HepG2 (cell line): ENCODE data around the gene RARG.

Experiments used
- DR1 ChIP-seq: sonication (generic); formaldehyde crosslinking; IDR thresholded peaks from 2 replicates; pipeline ENCODE4 v1.8.0; 2021; ENCODE audit warnings: mild to moderate bottlenecking, missing genetic modification reagents, inconsistent platforms
- HNRNPK ChIP-seq: fragments of 200-400 bp; formaldehyde crosslinking; IDR thresholded peaks from 2 replicates; pipeline ENCODE4 v1.6.1; 2018; ENCODE audit warnings: low read length, low read depth, moderate library complexity, mild to moderate bottlenecking; ENCODE audit not compliant: poor library complexity, severe bottlenecking
- MYNN ChIP-seq: sonication (generic); formaldehyde crosslinking; IDR thresholded peaks from 2 replicates; pipeline ENCODE4 v1.4.0; 2020; ENCODE audit warnings: mild to moderate bottlenecking, low read depth, missing genetic modification reagents
- POLR2A ChIP-seq, 2 experiments: IDR thresholded peaks; 2 replicates each; pipeline ENCODE4 v1.6.1; 2011; ENCODE audit warnings: low read depth in 2 of 2, low read length in 2 of 2, mild to moderate bottlenecking in 1 of 2, moderate library complexity in 1 of 2; ENCODE audit not compliant: insufficient read depth in 1 of 2
- SKIL ChIP-seq: sonication (generic); formaldehyde crosslinking; IDR thresholded peaks from 2 replicates; pipeline ENCODE4 v1.8.0; 2022; ENCODE audit warnings: missing genetic modification reagents, mild to moderate bottlenecking, moderate library complexity, borderline replicate concordance
- TBL1XR1 ChIP-seq: fragments of 150-350 bp; IDR thresholded peaks from 2 replicates; pipeline ENCODE4 v1.6.1; 2014; ENCODE audit warnings: borderline replicate concordance, low read length; ENCODE audit not compliant: partially characterized antibody
- ZFP36 ChIP-seq: fragments of 150-350 bp; IDR thresholded peaks from 2 replicates; pipeline ENCODE4 v1.6.1; 2018; ENCODE audit warnings: borderline replicate concordance, low read length, low read depth; ENCODE audit not compliant: partially characterized antibody
- ZNF205 ChIP-seq: IDR thresholded peaks from 2 replicates; pipeline ENCODE4 v1.6.1; 2018; ENCODE audit warnings: missing biosample characterization, missing genetic modification reagents
- ZNF3 ChIP-seq: IDR thresholded peaks from 2 replicates; pipeline ENCODE4 v1.7.0; 2017; ENCODE audit warnings: inconsistent platforms
- TF ChIP-seq, protein P1 (sequence below): sonication (generic); formaldehyde crosslinking; IDR thresholded peaks from 2 replicates; pipeline ENCODE4 v1.4.0; 2020; ENCODE audit warnings: missing genetic modification reagents, borderline replicate concordance

DNA sequence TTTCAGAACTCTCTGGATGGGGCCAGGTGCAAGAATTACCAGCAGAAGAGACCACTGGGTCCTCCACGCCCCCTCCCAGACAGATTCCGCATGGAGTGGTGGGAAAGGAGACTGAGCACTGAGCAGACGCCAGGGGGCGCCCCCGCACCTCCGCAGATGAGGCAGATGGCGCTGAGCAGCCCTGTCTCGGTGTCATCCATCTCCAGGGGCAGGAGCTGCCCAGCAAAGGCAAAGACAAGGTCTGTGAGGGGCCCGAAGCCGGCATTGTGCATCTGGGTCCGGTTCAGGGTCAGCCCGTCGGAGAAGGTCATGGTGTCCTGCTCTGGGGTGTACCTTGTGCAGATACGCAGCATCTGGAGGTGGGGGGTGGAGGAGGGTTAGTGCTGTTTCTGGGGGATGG lies 18.7 kb downstream of the RARG start:
- TF ChIP-seq, protein P1, sequence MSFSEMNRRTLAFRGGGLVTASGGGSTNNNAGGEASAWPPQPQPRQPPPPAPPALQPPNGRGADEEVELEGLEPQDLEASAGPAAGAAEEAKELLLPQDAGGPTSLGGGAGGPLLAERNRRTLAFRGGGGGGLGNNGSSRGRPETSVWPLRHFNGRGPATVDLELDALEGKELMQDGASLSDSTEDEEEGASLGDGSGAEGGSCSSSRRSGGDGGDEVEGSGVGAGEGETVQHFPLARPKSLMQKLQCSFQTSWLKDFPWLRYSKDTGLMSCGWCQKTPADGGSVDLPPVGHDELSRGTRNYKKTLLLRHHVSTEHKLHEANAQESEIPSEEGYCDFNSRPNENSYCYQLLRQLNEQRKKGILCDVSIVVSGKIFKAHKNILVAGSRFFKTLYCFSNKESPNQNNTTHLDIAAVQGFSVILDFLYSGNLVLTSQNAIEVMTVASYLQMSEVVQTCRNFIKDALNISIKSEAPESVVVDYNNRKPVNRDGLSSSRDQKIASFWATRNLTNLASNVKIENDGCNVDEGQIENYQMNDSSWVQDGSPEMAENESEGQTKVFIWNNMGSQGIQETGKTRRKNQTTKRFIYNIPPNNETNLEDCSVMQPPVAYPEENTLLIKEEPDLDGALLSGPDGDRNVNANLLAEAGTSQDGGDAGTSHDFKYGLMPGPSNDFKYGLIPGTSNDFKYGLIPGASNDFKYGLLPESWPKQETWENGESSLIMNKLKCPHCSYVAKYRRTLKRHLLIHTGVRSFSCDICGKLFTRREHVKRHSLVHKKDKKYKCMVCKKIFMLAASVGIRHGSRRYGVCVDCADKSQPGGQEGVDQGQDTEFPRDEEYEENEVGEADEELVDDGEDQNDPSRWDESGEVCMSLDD (CRISPR knock-in tag): no peak
- TF ChIP-seq ZFP36 (no peak), MYNN (no peak), TBL1XR1 (no peak), ZNF205 (CRISPR knock-in tag) (no peak), POLR2A (IDR thresholded peaks at IDR 0.05; ENCODE audit: insufficient read depth in 1 of 2, low read depth in 2 of 2, low read length in 2 of 2) (no peak), SKIL (no peak), DR1 (no peak), HNRNPK (no peak), ZNF3 (CRISPR knock-in tag) (no peak)
